HepG2 (cell line): ENCODE data around the gene RB1. TPM values are rescaled to one million over a fixed set of nuclear protein-coding genes. Genes with fewer than 3 reads are reported as not detected.

Source experiments
- ATAC-seq: fragments of 200-7000 bp; cut with Tn5 transposase; 3 replicates; pipeline ENCODE4 v1.9.1; 2020; ENCODE audit warnings: mild to moderate bottlenecking, moderate library complexity
- BruUV-seq: library from RNA; stranded (reverse); fragments of 400-500 nt; replicated peaks from 2 replicates; lab custom pipeline; 2021; lab: Mats Ljungman, UMichigan
- CTCF ChIA-PET: fragments of 300-600 bp; formaldehyde crosslinking; extraction: SDS; loops from one replicate; lab custom pipeline; 2021; ENCODE audit warnings: low total read pairs, inconsistent platforms, low intra/inter-chr PET ratio; lab: Yijun Ruan, JAX
- POLR2A ChIA-PET: fragments of 350-600 bp; sonication (Branson Sonifier 250); formaldehyde crosslinking; loops from one replicate; lab custom pipeline; 2020; ENCODE audit warnings: antibody characterized with exemption, inconsistent platforms; lab: Yijun Ruan, JAX
- DNase-seq: peaks from one replicate; pipeline ENCODE4 v3.0.0-alpha.2; 2015; ENCODE audit warnings: low spot score
- FAIRE-seq: peaks from 3 replicates; lab custom pipeline; 2011; peaks lifted over from hg19 to GRCh38; lab: Jason Lieb, UNC
- H2AFZ ChIP-seq: one replicate; pipeline ENCODE4 v1.6.1; 2011; ENCODE audit warnings: low read length, inconsistent platforms
- H3K27ac ChIP-seq: fragments of 300-600 bp; 3 replicates; pipeline ENCODE4 v1.8.0; 2011; ENCODE audit warnings: mixed run types, mild to moderate bottlenecking, mixed read lengths, low read length, inconsistent platforms; ENCODE audit not compliant: insufficient read depth; ENCODE audit errors: extremely low read length
- H3K27me3 ChIP-seq, 2 experiments: fragments of 200-600 bp in 1 of 2; 2 replicates in 1 of 2; 3 replicates in 1 of 2; pipeline versions ENCODE4 v1.6.0 to v1.8.0; 2011; ENCODE audit warnings: low read length in 2 of 2, mild to moderate bottlenecking in 2 of 2, moderate library complexity in 2 of 2, inconsistent platforms in 1 of 2; ENCODE audit not compliant: insufficient read depth in 2 of 2, control insufficient read depth in 1 of 2
- H3K36me3 ChIP-seq, 2 experiments: fragments of 200-600 bp in 1 of 2; replicated peaks in 1 of 2; 2 replicates in 1 of 2; 3 replicates in 1 of 2; pipeline versions ENCODE4 v1.5.1 to v1.8.0; 2011; ENCODE audit warnings: low read length in 2 of 2, inconsistent platforms in 1 of 2; ENCODE audit not compliant: insufficient read depth in 2 of 2, control insufficient read depth in 1 of 2
- H3K4me1 ChIP-seq: 2 replicates; pipeline ENCODE4 v1.5.1; 2012; ENCODE audit warnings: low read length, inconsistent platforms; ENCODE audit not compliant: insufficient read depth
- H3K4me2 ChIP-seq: 2 replicates; pipeline ENCODE4 v1.6.0; 2011; ENCODE audit warnings: low read depth, low read length, inconsistent platforms
- H3K4me3 ChIP-seq, 3 experiments: fragments of 200-600 bp in 1 of 3; sonication (generic), shearing (Covaris generic) in 1 of 3; replicated peaks in 1 of 3; 2 replicates each; pipeline ENCODE4 v1.5.1; 2011 to 2016; ENCODE audit warnings: low read length in 3 of 3, inconsistent platforms in 2 of 3, low read depth in 2 of 3, mild to moderate bottlenecking in 2 of 3, control low read depth in 1 of 3, mixed read lengths in 1 of 3; ENCODE audit not compliant: insufficient read depth in 1 of 3
- H3K79me2 ChIP-seq: one replicate; pipeline ENCODE4 v1.6.1; 2011; ENCODE audit warnings: low read length, inconsistent platforms; ENCODE audit not compliant: insufficient read depth
- H3K9ac ChIP-seq: 2 replicates; pipeline ENCODE4 v1.6.0; 2011; ENCODE audit warnings: mild to moderate bottlenecking, low read depth, low read length, inconsistent platforms; ENCODE audit not compliant: insufficient read depth
- H3K9me3 ChIP-seq: 2 replicates; pipeline ENCODE4 v1.5.1; 2012; ENCODE audit warnings: mild to moderate bottlenecking, low read length
- H4K20me1 ChIP-seq: 2 replicates; pipeline ENCODE4 v1.6.0; 2011; ENCODE audit warnings: inconsistent platforms, mild to moderate bottlenecking, low read length, moderate library complexity; ENCODE audit not compliant: insufficient read depth
- CREBL2 ChIP-seq: sonication (generic); formaldehyde crosslinking; IDR thresholded peaks from 2 replicates; pipeline ENCODE4 v1.8.1; 2023; ENCODE audit warnings: missing genetic modification reagents, mild to moderate bottlenecking, borderline replicate concordance
- ELF4 ChIP-seq: sonication (generic); formaldehyde crosslinking; IDR thresholded peaks from 2 replicates; pipeline ENCODE4 v1.5.0; 2020; ENCODE audit warnings: missing genetic modification reagents, mild to moderate bottlenecking, moderate library complexity, borderline replicate concordance
- FOXP1 ChIP-seq, 2 experiments: fragments of 450-650 bp in 1 of 2; IDR thresholded peaks; 2 replicates each; pipeline ENCODE4 v1.6.1; 2017 to 2018; ENCODE audit warnings: antibody characterized with exemption in 1 of 2
- MAFG ChIP-seq: sonication (generic); formaldehyde crosslinking; IDR thresholded peaks from 2 replicates; pipeline ENCODE4 v1.5.1; 2020; ENCODE audit warnings: mild to moderate bottlenecking, missing genetic modification reagents
- MTF2 ChIP-seq: sonication (generic); formaldehyde crosslinking; IDR thresholded peaks from 2 replicates; pipeline ENCODE4 v1.5.0; 2020; ENCODE audit warnings: missing genetic modification reagents, borderline replicate concordance
- NR3C1 ChIP-seq: sonication (generic); formaldehyde crosslinking; IDR thresholded peaks from 2 replicates; pipeline ENCODE4 v1.4.0; 2020; ENCODE audit warnings: missing genetic modification reagents
- SMAD3 ChIP-seq: sonication (generic); formaldehyde crosslinking; IDR thresholded peaks from 2 replicates; pipeline ENCODE4 v1.4.0; 2020; ENCODE audit warnings: missing genetic modification reagents
- ZBTB10 ChIP-seq: sonication (generic); formaldehyde crosslinking; IDR thresholded peaks from 2 replicates; pipeline ENCODE4 v1.4.0; 2020; ENCODE audit warnings: missing genetic modification reagents, borderline replicate concordance
- ZBTB21 ChIP-seq: sonication (generic); formaldehyde crosslinking; IDR thresholded peaks from 2 replicates; pipeline ENCODE4 v1.4.0; 2020; ENCODE audit warnings: missing genetic modification reagents
- ZNF350 ChIP-seq: sonication (generic); formaldehyde crosslinking; IDR thresholded peaks from 2 replicates; pipeline ENCODE4 v1.4.0; 2020; ENCODE audit warnings: mild to moderate bottlenecking, low read depth, missing genetic modification reagents, borderline replicate concordance
- ZNF569 ChIP-seq: sonication (generic); formaldehyde crosslinking; IDR thresholded peaks from 2 replicates; pipeline ENCODE4 v1.5.0; 2020; ENCODE audit warnings: mild to moderate bottlenecking, missing genetic modification reagents, moderate library complexity, borderline replicate concordance
- ZNF75D ChIP-seq: sonication (generic); formaldehyde crosslinking; IDR thresholded peaks from 2 replicates; pipeline ENCODE4 v1.8.1; 2023; ENCODE audit warnings: missing genetic modification reagents, mild to moderate bottlenecking, borderline replicate concordance
- WGBS: methylation state at CpG from one replicate; pipeline ENCODE4 v1.1.6; 2017; ENCODE audit warnings: low lambda C conversion rate; 5-methylcytosine and 5-hydroxymethylcytosine counted together
- in situ Hi-C: cut with HindIII; loops from 2 replicates; pipeline ENCODE4 v1.10.0; 2017; ENCODE audit warnings: low pct_unique_long_range_greater_than_20kb; ENCODE audit not compliant: extremely low pct_ligation_motif_present
- intact Hi-C: fragments of 100-400 bp; cut with micrococcal nuclease; formaldehyde crosslinking; loops from one replicate; pipeline ENCODE4 v1.10.0; 2022; ENCODE audit not compliant: unreplicated experiment
- polyA plus RNA-seq, 8 experiments: library from polyadenylated mRNA; depleted of rRNA in 3 of 8; stranded (reverse) in 7 of 8; unstranded in 1 of 8; fragments of >200 nt; fragmentation: Illumina TruSeq in 4 of 8; extraction: Trizol in 4 of 8; gene quantifications; 2 replicates each; pipeline versions ENCODE4 v1.2.1 to v1.2.3, GENCODE V29; 2011 to 2016; ENCODE audit warnings: low read depth in 4 of 8, missing spikeins in 1 of 8, mixed read lengths in 1 of 8; ENCODE audit not compliant: insufficient read depth in 1 of 8
- total RNA-seq, 5 experiments: library from RNA; depleted of rRNA; stranded (reverse); fragments of >200 nt; fragmentation: Illumina TruSeq; extraction: Trizol; gene quantifications; 2 replicates each; pipeline ENCODE4 v1.2.3, GENCODE V29; 2016; ENCODE audit warnings: low read depth in 1 of 5
- TF ChIP-seq, protein P1 (sequence below): sonication (generic); formaldehyde crosslinking; IDR thresholded peaks from 2 replicates; pipeline ENCODE4 v1.4.0; 2020; ENCODE audit warnings: mild to moderate bottlenecking, low read depth, missing genetic modification reagents

Gene RB1
- total and polyA plus RNA-seq, 2 of the 13 experiments (the other 11 are each of a cell fraction or from before 2014, with no cell fraction given): 15.6 to 23.7 TPM

DNA sequence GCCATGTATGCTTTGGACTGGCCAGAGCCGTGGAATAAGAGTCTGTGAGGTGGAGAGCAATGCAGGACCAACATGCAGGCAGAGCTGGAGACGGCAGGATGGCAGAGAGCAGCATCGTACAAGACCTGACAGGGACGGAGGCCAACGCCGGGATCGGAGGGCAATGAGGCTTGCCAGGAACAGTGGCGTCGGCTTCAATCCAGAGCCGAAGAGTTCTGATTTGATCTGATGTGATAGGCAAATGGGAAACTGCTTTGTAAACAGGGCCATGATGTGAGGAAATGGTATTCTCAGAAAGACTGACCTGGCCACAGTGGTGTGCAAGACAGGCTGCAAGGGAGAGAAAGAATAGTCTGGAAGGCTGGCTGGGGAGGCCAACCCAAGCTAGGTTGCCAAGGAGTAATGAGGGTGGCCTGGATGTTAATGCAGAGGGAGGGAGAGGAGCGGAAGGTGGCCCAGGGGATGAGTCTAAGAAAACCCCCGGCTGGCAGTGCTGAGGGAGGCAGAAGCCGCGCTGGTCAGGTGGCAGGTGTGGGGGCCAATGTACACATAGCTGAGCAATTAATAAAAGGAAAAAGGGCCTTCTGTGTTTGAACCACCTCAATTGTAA, 202.6 kb downstream of the RB1 start:
- no peak for DNase-seq
- no peaks in the 10 kb centered on the region for H3K79me2 ChIP-seq
- in situ Hi-C loops (no loop called here), intact Hi-C loops (no loop called here)
- H4K20me1 ChIP-seq: no peaks in the 10 kb centered on the region
- no peak overlapping the region for H3K9ac ChIP-seq
- H3K4me3 ChIP-seq: no peak overlapping the region
- no peak overlapping the region for H2AFZ ChIP-seq
- CTCF ChIA-PET: no interaction called here
- ATAC-seq: no peak
- POLR2A ChIA-PET: no interaction called here
- no peak overlapping the region for H3K27ac ChIP-seq
- H3K9me3 ChIP-seq: no peaks in the 10 kb centered on the region
- FAIRE-seq: no peak
- H3K4me1 ChIP-seq: no peaks in the 10 kb centered on the region
- no TSS peak for BruUV-seq
- H3K36me3 ChIP-seq: no peaks in the 10 kb centered on the region
- H3K27me3 ChIP-seq: no peaks in the 10 kb centered on the region; a peak in 1 of 5 replicates
- WGBS: 85% methylated on average over 14 of the region's 14 CpGs
- H3K4me2 ChIP-seq: no peak overlapping the region
- TF ChIP-seq CREBL2 (no peak), FOXP1 (IDR thresholded peaks at IDR 0.05) (no peak), FOXP1 (CRISPR knock-in tag; IDR thresholded peaks at IDR 0.05) (no peak), MAFG (CRISPR knock-in tag) (no peak), ZNF569 (no peak), ZBTB10 (CRISPR knock-in tag) (no peak), ELF4 (CRISPR knock-in tag) (no peak), ZNF75D (CRISPR knock-in tag) (no peak), ZBTB21 (CRISPR knock-in tag) (no peak), ZNF350 (CRISPR knock-in tag) (no peak), NR3C1 (CRISPR knock-in tag) (no peak), SMAD3 (no peak), MTF2 (no peak)
- TF ChIP-seq, protein P1, sequence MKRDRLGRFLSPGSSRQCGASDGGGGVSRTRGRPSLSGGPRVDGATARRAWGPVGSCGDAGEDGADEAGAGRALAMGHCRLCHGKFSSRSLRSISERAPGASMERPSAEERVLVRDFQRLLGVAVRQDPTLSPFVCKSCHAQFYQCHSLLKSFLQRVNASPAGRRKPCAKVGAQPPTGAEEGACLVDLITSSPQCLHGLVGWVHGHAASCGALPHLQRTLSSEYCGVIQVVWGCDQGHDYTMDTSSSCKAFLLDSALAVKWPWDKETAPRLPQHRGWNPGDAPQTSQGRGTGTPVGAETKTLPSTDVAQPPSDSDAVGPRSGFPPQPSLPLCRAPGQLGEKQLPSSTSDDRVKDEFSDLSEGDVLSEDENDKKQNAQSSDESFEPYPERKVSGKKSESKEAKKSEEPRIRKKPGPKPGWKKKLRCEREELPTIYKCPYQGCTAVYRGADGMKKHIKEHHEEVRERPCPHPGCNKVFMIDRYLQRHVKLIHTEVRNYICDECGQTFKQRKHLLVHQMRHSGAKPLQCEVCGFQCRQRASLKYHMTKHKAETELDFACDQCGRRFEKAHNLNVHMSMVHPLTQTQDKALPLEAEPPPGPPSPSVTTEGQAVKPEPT (CRISPR knock-in tag): no peak
